ENCODE data around the gene SNX22. TPM values are rescaled to one million over a fixed set of nuclear protein-coding genes. Genes with fewer than 3 reads are reported as not detected.

Gene SNX22
- total RNA-seq, 2 experiments from 2014 or later, result 0.14 to 0.19 TPM

DNA sequence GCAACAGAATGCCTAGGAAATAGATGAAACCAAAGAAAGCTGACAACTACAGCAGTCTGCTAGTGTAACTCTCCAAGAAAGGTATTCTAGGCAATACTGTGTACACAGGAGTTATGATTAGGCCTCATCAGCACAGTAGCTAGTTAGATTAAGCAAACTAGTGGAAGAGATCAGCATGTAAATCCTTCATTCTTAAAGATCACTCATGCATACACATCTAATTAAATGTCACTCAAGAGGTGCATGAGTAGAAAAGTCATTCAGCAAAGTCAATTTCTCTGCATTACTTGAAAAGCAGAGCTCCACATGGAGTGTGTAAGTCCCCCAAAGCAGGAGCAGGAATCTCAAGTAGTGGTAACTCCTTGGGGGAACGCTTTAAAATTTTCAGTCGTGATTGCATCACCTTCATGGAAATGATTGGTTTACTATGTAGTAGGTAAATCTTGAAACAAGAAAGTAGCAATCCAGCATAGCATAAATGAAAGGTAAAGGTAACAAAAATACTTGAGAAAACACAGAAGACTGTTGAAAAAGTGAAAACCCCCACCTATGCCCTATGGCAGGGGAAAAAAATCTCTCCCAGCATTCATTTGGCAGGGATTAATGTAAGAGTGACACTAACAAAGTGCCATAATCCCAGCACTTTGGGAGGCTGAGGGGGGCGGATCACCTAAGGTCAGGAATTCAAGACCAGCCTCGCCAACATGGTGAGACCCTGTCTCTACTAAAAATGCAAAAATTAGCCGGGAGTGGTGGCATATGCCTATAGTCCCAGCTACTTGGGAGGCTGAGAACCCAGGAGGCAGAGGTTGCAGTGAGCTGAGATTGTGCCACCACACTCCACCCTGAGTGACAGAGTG lies 40.7 kb downstream of the SNX22 start:
- TF ChIP-seq, protein P1, sequence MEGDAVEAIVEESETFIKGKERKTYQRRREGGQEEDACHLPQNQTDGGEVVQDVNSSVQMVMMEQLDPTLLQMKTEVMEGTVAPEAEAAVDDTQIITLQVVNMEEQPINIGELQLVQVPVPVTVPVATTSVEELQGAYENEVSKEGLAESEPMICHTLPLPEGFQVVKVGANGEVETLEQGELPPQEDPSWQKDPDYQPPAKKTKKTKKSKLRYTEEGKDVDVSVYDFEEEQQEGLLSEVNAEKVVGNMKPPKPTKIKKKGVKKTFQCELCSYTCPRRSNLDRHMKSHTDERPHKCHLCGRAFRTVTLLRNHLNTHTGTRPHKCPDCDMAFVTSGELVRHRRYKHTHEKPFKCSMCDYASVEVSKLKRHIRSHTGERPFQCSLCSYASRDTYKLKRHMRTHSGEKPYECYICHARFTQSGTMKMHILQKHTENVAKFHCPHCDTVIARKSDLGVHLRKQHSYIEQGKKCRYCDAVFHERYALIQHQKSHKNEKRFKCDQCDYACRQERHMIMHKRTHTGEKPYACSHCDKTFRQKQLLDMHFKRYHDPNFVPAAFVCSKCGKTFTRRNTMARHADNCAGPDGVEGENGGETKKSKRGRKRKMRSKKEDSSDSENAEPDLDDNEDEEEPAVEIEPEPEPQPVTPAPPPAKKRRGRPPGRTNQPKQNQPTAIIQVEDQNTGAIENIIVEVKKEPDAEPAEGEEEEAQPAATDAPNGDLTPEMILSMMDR (IDR thresholded peaks at IDR 0.05), result no peak
- no peaks in the 10 kb centered on the region for H3K27me3 Mint-ChIP-seq
- Histone ChIP-seq H3K36me3 (ENCODE audit: insufficient read depth, low read length) (peaks cover 29% of the 10 kb centered on the region), H3K27ac (ENCODE audit: low read depth in 1 of 2, low read length in 2 of 2) (no peak overlapping the region), H3K4me1 (ENCODE audit: insufficient read depth, low read length) (peaks cover 3% of the 10 kb centered on the region), H3K4me3 (ENCODE audit: low read length) (no peak overlapping the region), H3K27me3 (ENCODE audit: control insufficient read depth in 1 of 2, insufficient read depth in 2 of 2, low read length in 2 of 2) (no peaks in the 10 kb centered on the region), H3K9me3 (ENCODE audit: control insufficient read depth in 1 of 2, insufficient read depth in 1 of 2, low read length in 2 of 2) (no peaks in the 10 kb centered on the region)
- POLR2A ChIA-PET, result no interaction called here
- H3K4me1 Mint-ChIP-seq (ENCODE audit: low read depth), result no peaks in the 10 kb centered on the region
- peaks cover 49% of the 10 kb centered on the region for H3K36me3 Mint-ChIP-seq (ENCODE audit: low read depth)
- ATAC-seq (ENCODE audit: poor library complexity) (no peak), DNase-seq (no peak)
- no peak overlapping the region for H3K27ac Mint-ChIP-seq
- intact Hi-C loops (cut with DNase I, micrococcal nuclease), result no loop called here
- no peak overlapping the region for H3K4me3 Mint-ChIP-seq
- CTCF ChIA-PET, result no interaction called here
- H3K9me3 Mint-ChIP-seq, result no peaks in the 10 kb centered on the region

DNA sequence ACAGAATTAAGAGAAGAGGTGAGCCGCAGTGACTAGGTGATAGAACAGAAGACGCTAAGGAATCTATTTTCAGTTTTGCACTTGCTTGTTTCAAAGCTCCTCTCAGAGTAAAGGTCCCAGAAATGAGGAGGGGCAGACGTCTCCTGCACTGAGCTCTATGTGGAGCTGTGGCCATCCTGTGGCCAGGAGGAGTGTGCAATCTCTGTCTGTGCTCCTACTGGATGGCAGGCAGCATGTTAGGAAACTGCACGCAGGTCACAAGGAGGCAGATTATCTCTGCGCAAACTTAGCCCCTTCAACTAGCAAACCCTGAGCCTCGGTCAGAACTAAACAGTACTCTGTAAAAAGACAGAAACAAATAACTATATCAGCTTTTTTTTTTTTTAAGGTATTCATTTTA lies 42.4 kb downstream of the SNX22 start:
- Mint-ChIP-seq H3K27ac (no peak overlapping the region), H3K27me3 (no peaks in the 10 kb centered on the region), H3K9me3 (no peaks in the 10 kb centered on the region), H3K36me3 (ENCODE audit: low read depth) (peaks cover 50% of the 10 kb centered on the region), H3K4me1 (ENCODE audit: low read depth) (no peaks in the 10 kb centered on the region), H3K4me3 (no peak overlapping the region)
- Histone ChIP-seq H3K36me3 (ENCODE audit: insufficient read depth, low read length) (peaks cover 28% of the 10 kb centered on the region), H3K27me3 (ENCODE audit: control insufficient read depth in 1 of 2, insufficient read depth in 2 of 2, low read length in 2 of 2) (no peaks in the 10 kb centered on the region), H3K9me3 (ENCODE audit: control insufficient read depth in 1 of 2, insufficient read depth in 1 of 2, low read length in 2 of 2) (no peaks in the 10 kb centered on the region), H3K4me3 (ENCODE audit: low read length) (no peak overlapping the region), H3K4me1 (ENCODE audit: insufficient read depth, low read length) (no peaks in the 10 kb centered on the region), H3K27ac (ENCODE audit: low read depth in 1 of 2, low read length in 2 of 2) (no peak overlapping the region)
- ChIA-PET POLR2A (no interaction called here), CTCF (no interaction called here)
- TF ChIP-seq, protein P1 (IDR thresholded peaks at IDR 0.05), result no peak
- ATAC-seq (ENCODE audit: poor library complexity), result no peak
- no peak for DNase-seq
- intact Hi-C loops (cut with DNase I, micrococcal nuclease), result no loop called here

DNA sequence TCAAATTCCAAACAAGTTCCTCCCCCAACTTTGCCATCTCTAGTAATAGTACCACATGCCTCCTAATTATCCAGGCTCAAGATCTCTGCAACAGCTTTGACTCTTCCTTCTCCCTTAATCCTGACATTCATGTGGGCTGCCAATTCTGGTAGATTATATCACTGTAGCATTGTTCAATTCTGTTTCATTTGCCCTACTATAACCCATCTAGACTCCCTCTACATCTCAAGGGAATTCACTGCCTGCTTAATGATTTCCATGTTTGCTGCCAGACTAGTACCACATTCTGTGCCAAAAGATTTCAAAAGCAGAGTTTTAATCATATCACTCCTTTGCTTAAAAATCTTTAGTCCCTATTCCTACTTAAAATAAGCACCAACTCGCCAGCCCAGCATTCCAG lies 45.9 kb downstream of the SNX22 start:
- Mint-ChIP-seq H3K27me3 (no peaks in the 10 kb centered on the region), H3K36me3 (ENCODE audit: low read depth) (peaks cover 64% of the 10 kb centered on the region), H3K27ac (no peak overlapping the region), H3K4me1 (ENCODE audit: low read depth) (no peaks in the 10 kb centered on the region), H3K9me3 (no peaks in the 10 kb centered on the region), H3K4me3 (no peak overlapping the region)
- Histone ChIP-seq H3K27me3 (ENCODE audit: control insufficient read depth in 1 of 2, insufficient read depth in 2 of 2, low read length in 2 of 2) (no peaks in the 10 kb centered on the region), H3K4me3 (ENCODE audit: low read length) (no peak overlapping the region), H3K36me3 (ENCODE audit: insufficient read depth, low read length) (peaks cover 31% of the 10 kb centered on the region), H3K4me1 (ENCODE audit: insufficient read depth, low read length) (no peaks in the 10 kb centered on the region), H3K27ac (ENCODE audit: low read depth in 1 of 2, low read length in 2 of 2) (no peak overlapping the region), H3K9me3 (ENCODE audit: control insufficient read depth in 1 of 2, insufficient read depth in 1 of 2, low read length in 2 of 2) (no peaks in the 10 kb centered on the region)
- ATAC-seq (ENCODE audit: poor library complexity), result no peak
- POLR2A ChIA-PET, result no interaction called here
- intact Hi-C loops (cut with DNase I, micrococcal nuclease), result no loop called here
- TF ChIP-seq, protein P1 (IDR thresholded peaks at IDR 0.05), result no peak
- CTCF ChIA-PET, result no interaction called here
- DNase-seq, result no peak

All from CD4-positive, alpha-beta T cell (primary cell).